GM12891 (cell line): ENCODE measurements around the gene IL1RL2.

Experiments used
- POLR2A ChIP-seq: IDR thresholded peaks from 2 replicates; pipeline ENCODE4 v1.6.1; 2011; ENCODE audit warnings: low read depth, low read length, control low read depth
- POLR2AphosphoS5 ChIP-seq: IDR thresholded peaks from 2 replicates; pipeline ENCODE4 v1.6.1; 2011; ENCODE audit warnings: low read depth, low read length, control low read depth

DNA sequence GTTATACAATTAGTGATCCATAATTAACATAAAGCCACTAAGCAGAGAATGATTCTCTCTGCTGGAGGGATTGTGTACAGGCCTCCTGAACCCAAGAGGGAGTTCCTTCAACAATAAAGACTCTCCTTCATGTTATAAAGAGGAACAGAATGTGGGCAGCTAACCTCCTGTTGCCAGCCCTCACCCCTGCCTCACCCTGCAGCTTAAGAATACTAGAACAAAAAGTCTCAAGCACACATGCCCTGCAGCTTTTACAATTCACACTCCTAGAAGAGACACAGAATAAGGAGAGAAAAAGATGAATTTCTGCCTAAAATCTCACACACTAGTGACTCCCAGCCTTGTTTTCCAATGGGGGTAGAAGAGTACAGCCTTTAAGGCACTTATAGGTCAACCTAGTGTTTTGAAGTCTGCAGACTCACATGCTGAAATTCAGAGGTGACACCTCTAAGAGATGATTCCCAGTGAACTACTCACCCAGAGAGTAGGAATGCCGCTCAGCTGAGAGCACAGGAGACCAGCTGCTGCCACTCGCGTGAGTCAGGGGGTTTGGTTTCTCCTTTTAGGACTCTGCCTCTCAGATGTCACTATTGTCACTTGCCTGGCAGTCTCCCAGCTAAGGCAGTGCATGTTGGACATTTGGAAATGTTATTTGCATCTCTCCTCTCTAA lies 92.0 kb downstream of the IL1RL2 start:
- TF ChIP-seq POLR2A: no peak
- TF ChIP-seq POLR2AphosphoS5: no peak
